Keratinocyte (primary cell): Measurements from ENCODE around the gene STARD10.

Experiments
- EZH2 ChIP-seq: IDR thresholded peaks from one replicate; pipeline ENCODE4 v1.6.1; 2012; ENCODE audit warnings: inconsistent platforms, mild to moderate bottlenecking, low read length, moderate library complexity
- TF ChIP-seq, protein P1 (sequence below), 3 experiments: IDR thresholded peaks in 1 of 3; conservative IDR thresholded peaks in 1 of 3; optimal IDR thresholded peaks in 1 of 3; 2 replicates in 2 of 3; 3 replicates in 1 of 3; pipeline versions ENCODE3 to v1.5.1; 2011; ENCODE audit warnings: low read length in 3 of 3, mild to moderate bottlenecking in 3 of 3, moderate library complexity in 2 of 3, control low read depth in 1 of 3, inconsistent platforms in 1 of 3; ENCODE audit not compliant: insufficient read depth in 2 of 3; ENCODE audit errors: extremely low read depth in 1 of 3

DNA sequence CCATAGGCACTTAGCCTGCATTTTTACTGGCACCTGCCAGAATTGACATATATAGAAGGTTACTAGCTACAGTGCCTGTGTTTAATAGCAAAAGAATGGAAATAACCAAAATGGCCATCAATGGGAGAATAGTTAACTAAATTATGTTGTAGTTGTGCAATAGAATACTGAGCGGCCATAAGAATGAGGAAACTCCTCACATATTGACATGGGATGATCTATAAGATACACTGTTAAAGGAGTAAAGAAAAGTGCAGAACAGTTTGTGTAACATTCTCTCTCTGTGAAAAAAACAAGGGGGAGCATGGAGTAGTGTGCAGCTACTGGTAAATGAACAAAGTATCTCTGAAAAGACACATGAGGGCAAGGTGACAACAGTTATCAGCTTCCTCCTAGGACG is 63.1 kb downstream of the STARD10 start:
- TF ChIP-seq, protein P1, sequence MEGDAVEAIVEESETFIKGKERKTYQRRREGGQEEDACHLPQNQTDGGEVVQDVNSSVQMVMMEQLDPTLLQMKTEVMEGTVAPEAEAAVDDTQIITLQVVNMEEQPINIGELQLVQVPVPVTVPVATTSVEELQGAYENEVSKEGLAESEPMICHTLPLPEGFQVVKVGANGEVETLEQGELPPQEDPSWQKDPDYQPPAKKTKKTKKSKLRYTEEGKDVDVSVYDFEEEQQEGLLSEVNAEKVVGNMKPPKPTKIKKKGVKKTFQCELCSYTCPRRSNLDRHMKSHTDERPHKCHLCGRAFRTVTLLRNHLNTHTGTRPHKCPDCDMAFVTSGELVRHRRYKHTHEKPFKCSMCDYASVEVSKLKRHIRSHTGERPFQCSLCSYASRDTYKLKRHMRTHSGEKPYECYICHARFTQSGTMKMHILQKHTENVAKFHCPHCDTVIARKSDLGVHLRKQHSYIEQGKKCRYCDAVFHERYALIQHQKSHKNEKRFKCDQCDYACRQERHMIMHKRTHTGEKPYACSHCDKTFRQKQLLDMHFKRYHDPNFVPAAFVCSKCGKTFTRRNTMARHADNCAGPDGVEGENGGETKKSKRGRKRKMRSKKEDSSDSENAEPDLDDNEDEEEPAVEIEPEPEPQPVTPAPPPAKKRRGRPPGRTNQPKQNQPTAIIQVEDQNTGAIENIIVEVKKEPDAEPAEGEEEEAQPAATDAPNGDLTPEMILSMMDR (optimal IDR thresholded peaks at IDR 0.05 in 1 of 3, IDR thresholded peaks at IDR 0.05 in 1 of 3, conservative IDR thresholded peaks at IDR 0.05 in 1 of 3; ENCODE audit: extremely low read depth in 1 of 3, insufficient read depth in 2 of 3, low read length in 3 of 3) = no peak
- no peak for TF ChIP-seq EZH2
